GM18505 (cell line): ENCODE data around the gene RMDN2.
"Not testable (repeated sequence)": the region's sequence is repeated elsewhere in the genome, so short reads cannot be mapped to it uniquely, and the experiment has no call there.

Experiments used
- ATAC-seq: cut with Tn5 transposase; IDR thresholded peaks from one replicate; pipeline ENCODE4 v1.9.1; 2021; ENCODE audit not compliant: unreplicated experiment
- POLR2A ChIP-seq: IDR thresholded peaks from 4 replicates; pipeline ENCODE4 v1.6.1; 2011; ENCODE audit warnings: borderline replicate concordance; ENCODE audit not compliant: insufficient read depth, insufficient read length; ENCODE audit errors: extremely low read depth

Gene RMDN2

DNA sequence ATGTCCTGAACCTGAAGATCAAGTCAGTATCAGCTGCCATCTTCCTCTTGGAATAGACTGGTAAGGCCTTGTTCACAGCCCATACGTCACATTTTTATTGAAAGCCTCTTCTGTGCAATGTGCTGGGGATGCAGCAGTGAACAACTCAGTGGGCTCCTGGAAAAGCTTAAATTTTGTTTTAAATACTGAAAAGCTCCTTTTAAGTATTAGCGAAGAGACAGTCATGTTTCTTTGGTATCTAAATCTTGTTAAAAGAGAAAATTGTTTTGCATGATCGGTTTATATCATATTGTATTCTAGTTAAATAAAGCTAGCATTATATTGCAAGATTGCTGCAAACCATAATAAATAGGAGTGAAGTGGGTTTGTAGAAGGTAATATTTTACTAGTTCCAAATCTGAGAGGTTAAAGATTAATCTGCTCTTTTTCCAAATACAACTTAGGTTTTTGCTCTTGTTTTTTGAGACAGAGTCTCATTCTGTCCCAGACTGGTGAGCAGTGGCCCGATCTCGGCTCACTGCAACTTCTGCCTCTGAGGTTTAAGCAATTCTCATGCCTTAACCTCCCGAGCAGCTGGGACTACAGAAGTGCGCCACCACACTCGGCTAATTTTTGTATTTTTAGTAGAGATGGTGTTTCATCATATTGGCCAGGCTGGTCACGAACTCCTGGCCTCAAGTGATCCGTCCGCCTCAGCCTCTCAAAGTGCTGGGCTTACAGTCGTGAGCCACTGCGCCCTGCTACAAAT lies 1.6 kb upstream of the RMDN2 start:
- ATAC-seq: no peak
- TF ChIP-seq POLR2A: no peak

DNA sequence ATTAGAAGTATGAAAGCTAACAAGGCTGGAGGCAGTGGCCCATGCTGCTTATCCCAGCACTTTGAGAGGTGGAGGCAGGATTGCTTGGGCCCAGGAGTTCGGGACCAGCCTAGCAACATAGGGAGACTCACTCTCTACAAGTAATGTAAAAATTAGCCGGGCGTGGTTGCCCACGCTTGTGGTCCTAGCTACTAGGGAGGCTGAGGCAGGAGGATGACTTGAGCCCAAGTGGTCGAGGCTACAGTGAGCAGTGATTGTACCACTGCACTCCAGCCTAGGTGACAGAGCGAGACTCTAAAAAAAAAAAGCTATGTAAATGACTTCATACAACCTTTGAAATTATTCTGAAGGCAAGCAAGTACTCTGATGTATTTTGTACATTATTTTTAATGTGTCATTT lies 1.5 kb downstream of the RMDN2 start:
- TF ChIP-seq POLR2A: no peak
- no peak for ATAC-seq

DNA sequence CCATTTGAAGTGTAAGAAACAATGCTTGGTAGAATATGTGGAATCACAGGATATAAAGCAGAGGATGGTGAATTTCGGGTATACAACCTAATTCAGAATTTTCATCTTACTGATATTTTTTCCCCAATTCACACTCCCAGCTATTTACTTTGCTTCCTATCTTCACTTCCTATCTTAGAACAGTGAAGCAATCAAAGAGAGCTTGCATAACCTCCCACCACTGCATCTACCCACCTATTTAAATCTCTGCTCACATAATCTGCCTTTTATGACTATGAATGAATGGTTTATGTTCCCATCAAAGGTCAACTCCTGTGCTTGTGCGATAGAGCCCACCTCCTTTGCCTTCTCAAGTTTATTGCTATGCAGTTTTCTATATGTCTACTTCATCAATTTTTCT lies 3.3 kb downstream of the RMDN2 start:
- TF ChIP-seq POLR2A: no peak
- ATAC-seq: no peak

DNA sequence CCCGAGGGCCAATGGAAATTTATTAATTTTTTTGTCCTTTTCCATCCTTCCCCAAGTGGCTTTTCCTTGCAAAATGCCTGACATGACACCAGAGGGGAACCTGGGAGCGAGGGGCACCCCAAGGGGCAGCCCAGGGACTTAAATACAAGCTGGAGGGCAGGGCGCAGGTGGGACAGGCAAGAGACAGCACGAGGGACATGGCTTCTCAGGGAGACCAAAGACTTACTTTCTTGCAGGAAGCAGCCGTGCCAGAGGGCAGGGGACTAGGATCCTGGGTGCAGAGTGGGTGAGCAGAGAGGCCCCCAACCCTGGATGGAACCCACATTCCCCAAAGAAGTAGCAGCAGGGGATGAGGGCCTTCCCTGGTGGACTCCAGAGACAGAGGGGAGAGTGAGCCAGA lies 5.3 kb downstream of the RMDN2 start:
- ATAC-seq: not testable (repeated sequence)

DNA sequence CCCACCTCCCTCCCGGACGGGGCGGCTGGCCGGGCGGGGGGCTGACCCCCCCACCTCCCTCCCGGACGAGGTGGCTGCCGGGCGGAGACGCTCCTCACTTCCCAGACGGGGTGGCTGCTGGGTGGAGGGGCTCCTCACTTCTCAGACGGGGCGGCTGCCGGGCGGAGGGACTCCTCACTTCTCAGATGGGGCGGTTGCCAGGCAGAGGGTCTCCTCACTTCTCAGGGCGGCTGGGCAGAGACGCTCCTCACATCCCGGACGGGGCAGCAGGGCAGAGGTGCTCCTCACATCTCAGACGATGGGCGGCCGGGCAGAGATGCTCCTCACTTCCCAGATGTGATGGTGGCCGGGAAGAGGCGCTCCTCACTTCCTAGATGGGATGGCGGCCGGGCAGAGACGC lies 7.8 kb downstream of the RMDN2 start:
- ATAC-seq: not testable (repeated sequence)

DNA sequence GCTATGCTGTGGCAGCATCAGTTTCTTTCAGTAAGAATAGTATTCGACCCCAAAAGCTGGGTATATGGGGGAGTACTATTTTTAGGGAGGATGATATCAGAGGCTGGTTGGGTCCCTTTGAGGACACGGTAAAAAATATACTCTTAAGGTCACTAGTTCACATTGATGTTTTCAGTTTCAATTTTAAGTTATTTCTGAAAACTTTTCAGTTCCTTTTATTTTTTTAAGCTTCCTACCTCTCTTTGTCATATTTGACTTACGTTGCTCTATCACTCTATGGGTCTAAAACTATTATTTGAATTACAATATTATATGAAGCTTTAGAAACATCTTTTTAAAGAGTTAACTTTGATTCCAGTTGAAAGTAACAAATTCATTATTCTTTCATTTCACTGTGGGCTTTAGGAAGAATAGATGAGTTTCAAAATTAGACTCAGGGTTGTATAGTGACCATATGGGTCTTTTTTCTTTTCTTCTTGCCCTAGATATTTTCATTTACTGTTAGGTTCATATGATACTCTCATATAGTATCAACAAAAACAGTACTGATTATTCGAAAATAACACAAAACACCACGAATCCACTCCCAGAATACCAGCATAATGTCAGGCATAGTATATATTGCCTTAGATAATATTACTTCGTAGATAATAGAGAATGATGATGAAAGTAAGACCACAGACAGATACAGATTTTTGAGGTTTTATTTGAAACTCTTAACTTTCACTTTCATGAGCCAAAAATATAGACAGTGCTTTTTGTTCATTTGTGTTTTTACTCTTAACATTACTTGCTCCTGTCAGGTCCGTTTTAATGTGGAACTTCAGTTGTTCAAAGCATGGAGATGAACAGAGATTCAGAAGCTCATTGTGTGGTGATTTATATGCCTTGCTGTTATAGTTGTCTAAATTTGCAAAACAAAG lies 9.8 kb downstream of the RMDN2 start:
- no peak for TF ChIP-seq POLR2A
- peak; percentile 87 for ATAC-seq

DNA sequence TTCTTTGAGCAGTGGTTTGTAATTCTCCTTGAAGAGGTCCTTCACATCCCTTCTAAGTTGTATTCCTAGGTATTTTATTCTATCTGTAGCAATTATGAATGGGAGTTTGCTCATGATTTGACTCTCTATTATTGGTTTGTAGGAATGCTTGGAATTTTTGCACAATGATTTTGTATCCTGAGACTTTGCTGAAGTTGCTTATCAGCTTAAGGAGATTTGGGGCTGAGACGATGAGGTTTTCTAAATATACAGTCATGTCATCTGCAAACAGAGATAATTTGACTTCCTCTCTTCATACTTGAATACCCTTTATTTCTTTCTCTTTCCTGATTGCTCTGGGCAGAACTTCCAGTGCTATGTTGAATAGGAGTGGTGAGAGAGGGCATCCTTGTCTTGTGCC lies 12.5 kb downstream of the RMDN2 start:
- not testable (repeated sequence) for ATAC-seq

DNA sequence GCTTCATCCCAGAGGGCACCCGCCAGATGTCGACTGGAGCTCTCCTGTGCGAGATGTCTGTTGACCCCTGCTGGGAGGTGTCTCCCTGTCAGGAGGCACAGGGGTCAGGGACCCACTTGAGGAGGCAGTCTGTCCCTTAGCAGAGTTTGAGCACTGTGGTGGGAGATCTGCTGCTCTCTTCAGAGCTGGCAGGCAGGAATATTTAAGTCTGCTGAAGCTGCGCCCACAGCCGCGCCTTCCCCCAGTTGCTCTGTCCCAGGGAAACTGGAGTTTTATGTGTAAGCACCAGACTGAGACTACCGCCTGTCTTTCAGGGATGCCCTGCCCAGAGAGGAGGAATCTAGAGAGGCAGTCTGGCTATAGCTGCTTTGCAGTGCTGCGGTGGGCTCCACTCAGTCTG lies 16.2 kb downstream of the RMDN2 start:
- not testable (repeated sequence) for ATAC-seq

DNA sequence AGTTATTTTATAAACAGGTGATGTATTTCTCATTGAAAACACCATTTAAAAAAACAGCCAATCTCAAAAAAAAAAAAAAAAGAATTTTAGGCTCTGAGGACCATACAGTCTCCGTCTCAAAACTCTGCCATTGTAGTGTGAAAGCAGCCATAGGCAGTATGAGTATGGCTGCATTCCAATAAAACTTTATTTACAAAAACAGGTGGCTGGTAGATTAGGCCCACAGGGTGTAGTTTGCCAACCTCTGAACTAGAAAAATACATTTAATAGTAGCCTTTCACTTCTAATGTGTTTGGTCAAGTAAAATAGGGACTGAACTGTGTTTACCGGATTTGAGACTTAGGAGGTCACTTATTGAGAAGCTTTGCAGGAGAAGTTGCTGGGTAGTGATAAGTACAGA lies 19.2 kb downstream of the RMDN2 start:
- no peak for ATAC-seq
- no peak for TF ChIP-seq POLR2A

DNA sequence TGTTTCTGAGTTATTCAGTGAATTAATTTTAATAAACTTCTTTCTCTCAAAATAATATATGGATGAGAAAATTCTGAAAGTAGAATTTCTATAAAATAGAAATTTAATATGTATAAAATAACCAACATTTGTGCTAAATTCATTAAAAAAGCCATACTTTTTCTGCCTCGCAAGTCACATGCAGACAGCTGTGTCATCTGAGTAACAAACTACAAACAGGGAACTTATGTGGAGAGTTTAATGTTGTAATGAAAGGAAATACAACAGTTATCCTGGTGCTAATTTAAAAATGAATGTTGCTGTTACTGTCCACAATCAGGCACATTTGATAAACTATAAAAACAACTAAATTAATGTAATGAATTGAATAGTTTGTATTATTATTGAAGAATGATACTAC lies 22.2 kb downstream of the RMDN2 start:
- no peak for ATAC-seq
- no peak for TF ChIP-seq POLR2A

DNA sequence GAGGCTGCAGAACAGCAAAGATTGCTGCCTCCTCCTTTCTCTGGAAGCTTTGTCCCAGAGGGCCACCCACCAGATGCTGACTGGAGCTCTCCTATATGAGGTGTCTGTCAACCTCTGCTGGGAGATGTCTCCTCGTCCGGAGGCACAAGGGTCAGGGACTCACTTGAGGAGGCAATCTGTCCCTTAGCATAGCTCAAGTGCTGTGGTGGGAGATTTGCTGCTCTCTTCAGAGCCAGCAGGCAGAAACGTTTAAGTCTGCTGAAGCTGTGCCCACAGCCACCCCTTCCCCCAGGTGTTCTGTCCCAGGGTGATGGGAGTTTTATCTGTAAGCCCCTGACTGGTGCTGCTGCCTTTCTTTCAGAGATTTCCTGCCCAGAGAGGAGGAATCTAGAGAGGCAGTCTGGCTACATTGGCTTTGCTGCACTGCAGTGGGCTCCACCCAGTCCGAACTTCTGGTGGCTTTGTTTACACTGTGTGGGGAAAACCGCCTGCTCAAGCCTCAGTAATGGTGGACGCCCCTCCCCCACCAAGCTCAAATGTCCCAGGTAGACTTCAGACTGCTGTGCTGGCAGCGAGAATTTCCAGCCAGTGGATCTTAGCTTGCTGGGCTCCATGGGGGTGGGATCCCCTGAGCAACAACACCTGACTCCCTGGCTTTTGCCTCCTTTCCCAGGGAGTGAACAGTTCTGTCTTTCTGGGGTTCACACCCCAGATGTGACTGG lies 37.1 kb downstream of the RMDN2 start:
- ATAC-seq: not testable (repeated sequence)

DNA sequence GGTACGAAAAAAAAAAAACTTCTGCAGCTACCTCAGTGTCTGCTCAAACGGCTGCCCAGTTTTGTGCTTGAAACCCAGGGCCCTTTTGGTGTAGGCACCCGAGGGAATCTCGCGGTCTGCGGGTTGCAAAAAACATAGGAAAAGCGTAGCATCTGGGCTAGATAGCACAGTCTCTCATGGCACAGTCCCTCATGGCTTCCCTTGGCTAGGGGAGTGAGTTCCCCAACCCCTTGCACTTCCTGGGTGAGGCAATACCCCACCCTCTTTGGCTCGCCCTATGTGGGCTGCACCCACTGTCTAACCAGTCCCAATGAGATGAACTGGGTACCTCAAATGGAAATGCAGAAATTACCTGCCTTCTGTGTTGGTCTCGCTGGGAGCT lies 37.6 kb downstream of the RMDN2 start:
- not testable (repeated sequence) for ATAC-seq

DNA sequence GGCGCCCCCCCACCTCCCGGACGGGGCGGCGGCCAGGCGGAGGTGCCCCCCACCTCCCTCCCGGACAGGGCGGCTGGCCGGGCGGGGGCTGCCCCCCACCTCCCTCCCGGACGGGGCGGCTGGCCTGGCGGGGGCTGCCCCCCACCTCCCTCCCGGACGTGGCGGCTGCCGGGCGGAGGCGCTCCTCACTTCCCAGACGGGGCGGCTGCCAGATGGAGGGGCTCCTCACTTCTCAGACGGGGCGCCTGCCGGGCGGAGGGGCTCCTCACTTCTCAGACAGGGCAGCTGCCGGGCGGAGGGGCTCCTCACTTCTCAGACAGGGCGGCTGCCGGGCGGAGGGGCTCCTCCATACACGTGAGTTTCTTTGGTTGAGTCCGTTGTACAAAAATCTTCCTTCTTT lies 38.8 kb downstream of the RMDN2 start:
- ATAC-seq: not testable (repeated sequence)

DNA sequence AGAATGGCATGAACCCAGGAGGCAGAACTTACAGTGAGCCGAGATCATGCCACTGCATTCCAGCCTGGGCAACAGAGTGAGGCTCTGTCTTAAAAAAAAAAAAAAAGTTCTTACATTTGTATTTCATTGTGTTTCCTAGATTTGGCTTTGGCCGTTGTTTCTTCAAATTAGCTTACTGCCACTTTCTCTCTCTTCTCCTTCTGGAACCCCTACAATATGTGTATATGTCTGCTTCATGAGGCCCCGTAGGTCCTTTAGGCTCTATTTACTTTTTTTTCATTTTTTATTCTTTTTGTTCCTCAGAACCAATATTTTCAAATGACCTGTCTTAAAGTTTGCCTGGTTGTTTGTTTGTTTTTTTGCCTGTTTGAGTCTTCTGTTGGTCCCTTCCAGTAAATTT lies 41.2 kb downstream of the RMDN2 start:
- ATAC-seq: no peak
- TF ChIP-seq POLR2A: no peak
